Epithelial cell of proximal tubule (primary cell): ENCODE results near the gene ZBTB8A. TPM values are rescaled to one million over a fixed set of nuclear protein-coding genes. Genes with fewer than 3 reads are reported as not detected.
"Not testable (repeated sequence)": the region's sequence is repeated elsewhere in the genome, so short reads cannot be mapped to it uniquely, and the experiment has no call there.

Experiments used
- DNase-seq: peaks from one replicate; pipeline ENCODE4 v3.0.0-alpha.2; 2011; ENCODE audit warnings: low read depth
- H3K4me3 ChIP-seq: 2 replicates; pipeline ENCODE4 v1.5.1; 2011; ENCODE audit warnings: low read depth, mild to moderate bottlenecking, low read length
- total RNA-seq: library from RNA; depleted of rRNA; stranded (reverse); fragments of >200 nt; gene quantifications from 2 replicates; pipeline ENCODE4 v1.2.3, GENCODE V29; 2015
- TF ChIP-seq, protein P1 (sequence below): conservative IDR thresholded peaks from 2 replicates; pipeline ENCODE4 v1.5.1; 2012; ENCODE audit warnings: low read depth, mild to moderate bottlenecking, low read length

ZBTB8A gene
- total RNA-seq, 1 donor from 2014 or later, result 3.2 TPM

DNA sequence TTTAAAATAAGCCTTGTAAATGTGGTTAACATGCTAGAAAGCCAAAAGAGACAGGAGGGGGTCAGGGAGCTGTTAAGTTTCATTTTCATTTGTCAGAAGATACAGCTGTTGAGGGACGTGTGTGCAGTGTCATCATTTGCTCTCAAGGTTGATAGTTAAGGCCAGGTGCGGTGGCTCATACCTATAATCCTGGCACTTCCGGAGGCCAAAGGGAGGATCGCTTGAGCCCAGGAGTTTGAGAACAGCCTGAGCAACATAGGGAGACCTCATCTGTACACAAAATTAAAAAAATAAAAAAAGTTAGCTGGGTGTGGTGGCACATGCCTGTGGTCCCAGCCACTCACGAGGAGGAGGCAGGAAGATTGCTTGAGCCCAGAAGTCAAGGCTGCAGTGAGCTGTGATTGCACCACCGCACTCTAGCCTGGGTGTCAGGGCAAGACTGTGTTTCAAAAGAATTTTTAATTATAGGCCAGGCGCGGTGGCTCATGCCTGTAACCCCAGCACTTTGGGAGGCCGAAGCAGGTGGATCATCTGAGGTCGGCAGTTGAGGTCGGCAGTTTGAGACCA lies 88.5 kb downstream of the ZBTB8A start:
- no peak for DNase-seq
- TF ChIP-seq, protein P1, sequence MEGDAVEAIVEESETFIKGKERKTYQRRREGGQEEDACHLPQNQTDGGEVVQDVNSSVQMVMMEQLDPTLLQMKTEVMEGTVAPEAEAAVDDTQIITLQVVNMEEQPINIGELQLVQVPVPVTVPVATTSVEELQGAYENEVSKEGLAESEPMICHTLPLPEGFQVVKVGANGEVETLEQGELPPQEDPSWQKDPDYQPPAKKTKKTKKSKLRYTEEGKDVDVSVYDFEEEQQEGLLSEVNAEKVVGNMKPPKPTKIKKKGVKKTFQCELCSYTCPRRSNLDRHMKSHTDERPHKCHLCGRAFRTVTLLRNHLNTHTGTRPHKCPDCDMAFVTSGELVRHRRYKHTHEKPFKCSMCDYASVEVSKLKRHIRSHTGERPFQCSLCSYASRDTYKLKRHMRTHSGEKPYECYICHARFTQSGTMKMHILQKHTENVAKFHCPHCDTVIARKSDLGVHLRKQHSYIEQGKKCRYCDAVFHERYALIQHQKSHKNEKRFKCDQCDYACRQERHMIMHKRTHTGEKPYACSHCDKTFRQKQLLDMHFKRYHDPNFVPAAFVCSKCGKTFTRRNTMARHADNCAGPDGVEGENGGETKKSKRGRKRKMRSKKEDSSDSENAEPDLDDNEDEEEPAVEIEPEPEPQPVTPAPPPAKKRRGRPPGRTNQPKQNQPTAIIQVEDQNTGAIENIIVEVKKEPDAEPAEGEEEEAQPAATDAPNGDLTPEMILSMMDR, result no peak
- no peak overlapping the region for H3K4me3 ChIP-seq

DNA sequence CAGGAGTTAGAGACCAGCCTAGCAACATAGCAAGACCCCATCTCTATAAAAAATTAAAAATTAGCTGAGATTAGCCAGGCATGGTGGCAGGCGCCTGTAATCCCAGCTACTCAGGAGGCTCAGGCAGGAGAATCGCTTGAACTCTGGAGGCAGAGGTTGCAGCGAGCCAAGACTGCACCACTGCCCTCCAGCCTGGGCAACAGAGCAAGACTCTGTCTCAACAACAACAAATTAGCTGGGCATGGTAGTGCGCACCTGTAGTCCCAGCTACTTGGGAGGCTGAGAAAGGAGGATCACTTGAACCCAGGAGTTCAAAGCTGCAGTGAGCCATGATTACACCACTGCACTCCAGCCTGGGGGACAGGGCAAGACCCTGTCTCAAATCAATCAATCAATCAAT lies 90.9 kb downstream of the ZBTB8A start:
- not testable (repeated sequence) for DNase-seq, H3K4me3 ChIP-seq

DNA sequence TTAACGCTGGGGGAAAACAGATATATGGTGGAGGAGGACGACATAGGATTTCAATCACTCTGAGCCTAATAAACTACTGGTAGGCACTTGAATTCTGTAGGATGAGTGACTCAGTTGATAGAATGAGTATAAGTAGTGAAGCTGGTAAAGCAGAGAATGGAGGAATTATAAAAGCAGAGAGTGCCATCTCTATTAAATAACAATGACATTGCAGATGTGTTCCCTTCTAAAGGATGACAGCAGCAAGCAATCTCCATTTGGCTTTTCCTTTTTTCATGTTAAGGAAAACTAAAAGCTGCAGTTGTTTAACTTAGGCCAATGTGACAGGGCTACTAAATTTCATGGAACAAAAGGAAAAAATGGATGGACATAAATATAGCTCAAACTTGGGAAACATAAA lies 93.6 kb downstream of the ZBTB8A start:
- no peak for DNase-seq
- no peak overlapping the region for H3K4me3 ChIP-seq
- TF ChIP-seq, protein P1, result no peak

DNA sequence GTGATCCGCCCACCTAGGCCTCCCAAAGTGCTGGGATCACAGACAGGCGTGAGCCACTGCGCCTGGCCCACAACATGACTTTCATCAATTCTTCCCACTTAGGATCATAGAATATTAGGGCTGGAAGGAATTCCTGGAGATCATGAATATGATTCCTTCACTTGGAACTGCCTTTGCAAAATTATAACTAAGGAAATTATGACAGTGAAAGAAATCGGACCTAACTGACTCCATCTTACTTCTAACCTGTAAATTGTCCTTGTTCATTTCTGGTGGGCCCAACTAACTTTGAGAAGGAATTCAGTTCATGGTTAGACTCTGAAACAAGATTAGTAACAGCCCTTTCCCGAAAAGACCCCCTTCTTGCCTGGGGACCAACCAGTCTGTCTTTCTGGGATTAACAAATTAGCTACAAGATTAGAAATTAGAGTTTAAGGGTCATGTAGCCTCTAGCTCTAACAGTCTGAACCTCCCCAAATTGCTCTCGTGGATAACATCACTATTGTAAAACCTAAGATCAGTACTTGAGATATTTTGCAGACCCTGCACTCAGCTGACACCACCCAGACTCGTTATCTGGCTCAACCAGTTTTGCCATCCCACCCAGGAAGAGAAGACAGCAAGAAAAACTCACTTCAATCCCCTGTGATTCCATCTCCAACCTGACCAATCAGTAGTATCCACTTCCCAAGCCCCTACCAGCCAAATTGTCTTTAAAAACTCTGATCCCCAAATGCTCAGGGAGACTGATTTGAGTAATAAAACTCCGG lies 96.5 kb downstream of the ZBTB8A start:
- DNase-seq, result no peak
- no peak overlapping the region for H3K4me3 ChIP-seq
- TF ChIP-seq, protein P1, result no peak

DNA sequence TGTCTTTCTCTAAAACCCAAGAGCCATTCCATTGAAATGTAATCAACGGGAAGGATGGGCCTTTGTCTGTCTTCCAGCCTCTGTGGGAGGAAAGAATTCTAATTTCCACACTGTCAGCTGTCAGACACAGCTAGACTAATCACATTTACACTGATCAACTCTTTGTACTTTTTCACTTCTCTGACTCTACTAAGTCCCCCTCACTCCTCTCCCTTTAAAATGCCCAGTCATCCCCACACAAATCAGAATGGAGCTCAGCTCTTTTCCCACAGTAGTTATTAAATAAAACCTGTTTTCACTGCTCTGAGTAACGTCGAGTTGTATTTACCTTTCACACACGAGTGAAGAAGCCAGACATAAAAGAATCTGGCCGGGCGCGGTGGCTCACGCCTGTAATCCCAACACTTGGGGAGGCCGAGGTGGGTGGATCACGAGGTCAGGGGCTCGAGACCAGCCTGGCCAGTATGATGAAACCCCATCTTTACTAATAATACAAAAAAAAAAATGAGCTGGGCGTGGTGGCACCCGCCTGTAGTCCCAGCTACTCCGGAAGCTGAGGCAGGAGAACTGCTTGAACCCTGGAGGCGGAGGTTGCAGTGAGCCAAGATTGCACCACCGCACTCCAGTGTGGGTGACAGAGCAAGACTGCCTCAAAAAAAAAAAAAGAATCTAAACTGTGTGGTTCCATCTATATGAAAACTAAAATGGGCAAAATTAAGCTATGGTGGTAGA lies 97.9 kb downstream of the ZBTB8A start:
- TF ChIP-seq, protein P1, result no peak
- no peak overlapping the region for H3K4me3 ChIP-seq
- no peak for DNase-seq

DNA sequence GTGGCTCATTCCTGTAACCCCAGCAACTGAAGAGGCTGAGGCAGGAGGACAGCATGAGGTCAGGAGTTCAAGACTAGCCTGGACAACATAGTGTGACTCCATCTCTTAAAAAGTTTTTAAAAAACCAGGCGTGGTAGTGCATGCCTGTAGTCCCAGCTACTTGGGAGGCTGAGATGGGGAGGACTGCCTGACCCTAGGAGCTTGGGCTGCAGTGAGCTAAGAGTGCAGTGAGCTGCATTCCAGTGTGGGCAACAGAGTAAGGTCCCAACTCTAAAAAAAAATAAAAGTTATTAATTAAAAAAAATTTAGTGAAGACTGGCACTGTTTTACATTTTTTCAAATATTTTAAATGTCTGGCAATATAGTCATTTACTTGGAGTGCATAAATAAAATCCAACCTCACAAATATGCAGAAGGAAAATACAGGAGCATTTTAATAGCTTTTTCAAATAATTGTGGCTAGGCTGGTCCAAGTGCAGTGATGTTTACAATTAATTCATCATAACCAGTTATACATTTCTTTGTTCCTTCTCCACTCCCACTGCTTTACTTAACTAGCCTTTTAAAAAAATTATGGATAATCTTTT lies 100.4 kb downstream of the ZBTB8A start:
- TF ChIP-seq, protein P1, result no peak

DNA sequence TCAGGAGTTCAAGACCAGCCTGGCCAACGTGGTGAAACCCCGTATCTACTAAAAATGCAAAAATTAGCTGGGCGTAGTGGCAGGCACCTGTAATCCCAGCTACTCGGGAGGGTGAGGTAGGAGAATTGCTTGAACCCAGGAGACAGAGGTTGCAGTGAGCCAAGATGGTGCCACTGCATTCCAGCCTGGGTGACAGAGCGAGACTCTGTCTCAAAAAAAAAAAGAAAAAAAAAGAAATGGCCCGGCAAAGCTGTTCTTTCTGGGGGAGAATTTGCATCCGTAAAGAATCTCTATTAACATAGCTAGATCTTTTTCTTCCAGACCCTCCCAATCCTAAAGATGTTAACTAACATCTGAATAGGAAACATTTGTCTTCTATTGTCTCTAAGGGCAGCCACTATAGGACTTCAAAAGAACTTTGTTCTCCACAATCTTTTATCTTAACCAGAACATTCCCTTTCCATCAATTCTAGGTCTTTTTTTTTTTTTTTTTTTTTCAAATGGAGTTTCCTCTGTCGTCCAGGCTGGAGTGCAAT lies 103.1 kb downstream of the ZBTB8A start:
- not testable (repeated sequence) for H3K4me3 ChIP-seq, DNase-seq

More for the DNA sequence above, 100.4 kb downstream of the ZBTB8A start:
- no peak overlapping the region for H3K4me3 ChIP-seq
- no peak for DNase-seq
